ENCODE data around the gene PAN3.
"Not testable (repeated sequence)": the region's sequence is repeated elsewhere in the genome, so short reads cannot be mapped to it uniquely, and the experiment has no call there.

The PAN3 gene

GRCh38 chr13:28138012-28138755 lies at the start of gene PAN3:
Gene PAN3, plus strand, starts transcription at chr13:28138545. Its CDS starts 113 bp downstream, at chr13:28138658.
- peak; percentile 76 for DNase-seq (ENCODE audit: low spot score)

- DNase-seq (ENCODE audit: low spot score) = no peak
These were observed 49.3 kb upstream of the PAN3 start for GRCh38 chr13:28089065-28089464.

GRCh38 chr13:28092431-28092830 lies 45.9 kb upstream of the PAN3 start:
- DNase-seq (ENCODE audit: low spot score) = no peak

- no peak for DNase-seq (ENCODE audit: low spot score)
These were observed 44.5 kb upstream of the PAN3 start for GRCh38 chr13:28093881-28094280.

GRCh38 chr13:28094306-28094705 lies 44.0 kb upstream of the PAN3 start:
- DNase-seq (ENCODE audit: low spot score) = no peak

- DNase-seq (ENCODE audit: low spot score) = no peak
These were observed 40.8 kb upstream of the PAN3 start for GRCh38 chr13:28097503-28097902.

- no peak for DNase-seq (ENCODE audit: low spot score)
These were observed 38.8 kb upstream of the PAN3 start for GRCh38 chr13:28099396-28100149.

GRCh38 chr13:28100150-28101121 lies 37.9 kb upstream of the PAN3 start, which contains the start of gene FLT3:
Gene FLT3, minus strand, starts transcription at chr13:28100576. Its CDS starts 66 bp downstream, at chr13:28100510.
- DNase-seq (ENCODE audit: low spot score) = no peak

- DNase-seq (ENCODE audit: low spot score) = not testable (repeated sequence)
These were observed 36.5 kb upstream of the PAN3 start for GRCh38 chr13:28101886-28102285.

GRCh38 chr13:28106976-28107375 lies 31.4 kb upstream of the PAN3 start:
- no peak for DNase-seq (ENCODE audit: low spot score)

- DNase-seq (ENCODE audit: low spot score) = no peak
These were observed 27.9 kb upstream of the PAN3 start for GRCh38 chr13:28110414-28110813.

GRCh38 chr13:28116736-28117135 lies 21.6 kb upstream of the PAN3 start:
- no peak for DNase-seq (ENCODE audit: low spot score)

GRCh38 chr13:28117689-28118377 lies 20.5 kb upstream of the PAN3 start:
- no peak for DNase-seq (ENCODE audit: low spot score)

GRCh38 chr13:28120317-28120716 lies 18.0 kb upstream of the PAN3 start:
- DNase-seq (ENCODE audit: low spot score) = no peak

- DNase-seq (ENCODE audit: low spot score) = no peak
These were observed 17.1 kb upstream of the PAN3 start for GRCh38 chr13:28121224-28121623.

- no peak for DNase-seq (ENCODE audit: low spot score)
These were observed 10.3 kb upstream of the PAN3 start for GRCh38 chr13:28128030-28128429.

GRCh38 chr13:28128926-28129325 lies 9.4 kb upstream of the PAN3 start:
- no peak for DNase-seq (ENCODE audit: low spot score)

- DNase-seq (ENCODE audit: low spot score) = no peak
These were observed 8.2 kb upstream of the PAN3 start for GRCh38 chr13:28129911-28130693.

GRCh38 chr13:28131646-28132045 lies 6.7 kb upstream of the PAN3 start:
- no peak for DNase-seq (ENCODE audit: low spot score)

GRCh38 chr13:28136916-28137315 lies 1.4 kb upstream of the PAN3 start:
- no peak for DNase-seq (ENCODE audit: low spot score)

- no peak for DNase-seq (ENCODE audit: low spot score)
These were observed 749 bp upstream of the PAN3 start for GRCh38 chr13:28137596-28137995.

Measured in HuH-7 (cell line).